Measurements from ENCODE around the gene GUCY1A2. TPM values are rescaled to one million over a fixed set of nuclear protein-coding genes. Genes with fewer than 3 reads are reported as not detected.

Gene GUCY1A2
- total RNA-seq, 1 experiment from 2014 or later: 0.10 TPM

- no peak overlapping the region for H3K9ac ChIP-seq (ENCODE audit: low read length)
- no peak for ATAC-seq
- RAD21 ChIA-PET (ENCODE audit: low non-redundant PET in 1 of 2, low total read pairs in 2 of 2, uncharacterized antibody in 2 of 2, unreplicated experiment in 2 of 2): no interaction called here
- no peaks in the 10 kb centered on the region for H3K9me3 ChIP-seq (ENCODE audit: control insufficient read depth in 1 of 2, insufficient read depth in 1 of 2, low read depth in 1 of 2, low read length in 2 of 2)
- TF ChIP-seq SRF (IDR thresholded peaks at IDR 0.05; ENCODE audit: low read depth) (no peak), EZH2 (IDR thresholded peaks at IDR 0.05) (no peak), CTCF (IDR thresholded peaks at IDR 0.05 in 2 of 3, conservative IDR thresholded peaks at IDR 0.05 in 1 of 3; ENCODE audit: borderline replicate concordance in 1 of 3, insufficient read depth in 1 of 3, low read depth in 2 of 3, low read length in 2 of 3) (no peak), JUND (IDR thresholded peaks at IDR 0.05) (no peak), EGR1 (IDR thresholded peaks at IDR 0.05; ENCODE audit: low read depth) (no peak), POLR2AphosphoS5 (IDR thresholded peaks at IDR 0.05; ENCODE audit: low read depth, low read length) (no peak), ZNF274 (IDR thresholded peaks at IDR 0.05; ENCODE audit: low read depth, low read length) (no peak), CBX3 (IDR thresholded peaks at IDR 0.05; ENCODE audit: low read depth) (no peak), EZH2phosphoT487 (IDR thresholded peaks at IDR 0.05; ENCODE audit: borderline replicate concordance) (no peak)
- TF ChIP-seq, protein P1, sequence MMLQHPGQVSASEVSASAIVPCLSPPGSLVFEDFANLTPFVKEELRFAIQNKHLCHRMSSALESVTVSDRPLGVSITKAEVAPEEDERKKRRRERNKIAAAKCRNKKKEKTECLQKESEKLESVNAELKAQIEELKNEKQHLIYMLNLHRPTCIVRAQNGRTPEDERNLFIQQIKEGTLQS (IDR thresholded peaks at IDR 0.05): no peak
- TF ChIP-seq, protein P2, sequence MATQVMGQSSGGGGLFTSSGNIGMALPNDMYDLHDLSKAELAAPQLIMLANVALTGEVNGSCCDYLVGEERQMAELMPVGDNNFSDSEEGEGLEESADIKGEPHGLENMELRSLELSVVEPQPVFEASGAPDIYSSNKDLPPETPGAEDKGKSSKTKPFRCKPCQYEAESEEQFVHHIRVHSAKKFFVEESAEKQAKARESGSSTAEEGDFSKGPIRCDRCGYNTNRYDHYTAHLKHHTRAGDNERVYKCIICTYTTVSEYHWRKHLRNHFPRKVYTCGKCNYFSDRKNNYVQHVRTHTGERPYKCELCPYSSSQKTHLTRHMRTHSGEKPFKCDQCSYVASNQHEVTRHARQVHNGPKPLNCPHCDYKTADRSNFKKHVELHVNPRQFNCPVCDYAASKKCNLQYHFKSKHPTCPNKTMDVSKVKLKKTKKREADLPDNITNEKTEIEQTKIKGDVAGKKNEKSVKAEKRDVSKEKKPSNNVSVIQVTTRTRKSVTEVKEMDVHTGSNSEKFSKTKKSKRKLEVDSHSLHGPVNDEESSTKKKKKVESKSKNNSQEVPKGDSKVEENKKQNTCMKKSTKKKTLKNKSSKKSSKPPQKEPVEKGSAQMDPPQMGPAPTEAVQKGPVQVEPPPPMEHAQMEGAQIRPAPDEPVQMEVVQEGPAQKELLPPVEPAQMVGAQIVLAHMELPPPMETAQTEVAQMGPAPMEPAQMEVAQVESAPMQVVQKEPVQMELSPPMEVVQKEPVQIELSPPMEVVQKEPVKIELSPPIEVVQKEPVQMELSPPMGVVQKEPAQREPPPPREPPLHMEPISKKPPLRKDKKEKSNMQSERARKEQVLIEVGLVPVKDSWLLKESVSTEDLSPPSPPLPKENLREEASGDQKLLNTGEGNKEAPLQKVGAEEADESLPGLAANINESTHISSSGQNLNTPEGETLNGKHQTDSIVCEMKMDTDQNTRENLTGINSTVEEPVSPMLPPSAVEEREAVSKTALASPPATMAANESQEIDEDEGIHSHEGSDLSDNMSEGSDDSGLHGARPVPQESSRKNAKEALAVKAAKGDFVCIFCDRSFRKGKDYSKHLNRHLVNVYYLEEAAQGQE (IDR thresholded peaks at IDR 0.05; ENCODE audit: low read depth): no peak
- POLR2A ChIA-PET: no interaction called here
- no peaks in the 10 kb centered on the region for H3K9me2 ChIP-seq (ENCODE audit: insufficient read depth)
- CTCF ChIA-PET: no interaction called here
- H2AFZ ChIP-seq (ENCODE audit: low read depth, low read length, poor library complexity, severe bottlenecking): no peak overlapping the region
- H3K4me1 ChIP-seq (ENCODE audit: control insufficient read depth in 1 of 2, insufficient read depth in 2 of 2, low read length in 2 of 2): peaks cover 0 to 8% of the 10 kb centered on the region in 2 experiments; a peak in 2 of 4 replicates
- no peak overlapping the region for H3K27ac ChIP-seq (ENCODE audit: low read depth, low read length)
- no peaks in the 10 kb centered on the region for H4K20me1 ChIP-seq (ENCODE audit: insufficient read depth)
- intact Hi-C loops (cut with micrococcal nuclease): no loop called here
- no peak overlapping the region for H3K4me2 ChIP-seq (ENCODE audit: low read length)
- H3K79me2 ChIP-seq (ENCODE audit: insufficient read depth, low read length): no peaks in the 10 kb centered on the region
- no peak overlapping the region for H3K4me3 ChIP-seq (replicated peaks in 1 of 2; ENCODE audit: low read depth in 1 of 2, low read length in 2 of 2)
- DNase-seq (ENCODE audit: low read depth, low spot score): no peak
- H3K36me3 ChIP-seq (ENCODE audit: control insufficient read depth in 1 of 2, insufficient read depth in 2 of 2, low read length in 2 of 2): no peaks in the 10 kb centered on the region
- H3K27me3 ChIP-seq (ENCODE audit: insufficient read depth, low read length): no peaks in the 10 kb centered on the region
- BruUV-seq (replicated peaks): no TSS peak
These were observed 315.5 kb downstream of the GUCY1A2 start for GRCh38 chr11:106702805-106703204.
